GM13976 (cell line): Measurements from ENCODE around the gene STK33.

Source experiments
- DNase-seq: peaks from one replicate; pipeline ENCODE4 v3.0.0; 2012; ENCODE audit warnings: low spot score
- in situ Hi-C: fragments of 300-500 bp; cut with MboI; formaldehyde crosslinking; loops from one replicate; pipeline ENCODE4 v1.12.0; 2022; ENCODE audit warnings: low sequenced_read_pairs, mixed read lengths, inconsistent platforms; ENCODE audit not compliant: unreplicated experiment
- TF ChIP-seq, protein P1 (sequence below): IDR thresholded peaks from 2 replicates; pipeline ENCODE4 v1.5.1; 2012; ENCODE audit warnings: borderline replicate concordance, mild to moderate bottlenecking; ENCODE audit not compliant: insufficient read depth; ENCODE audit errors: extremely low read depth, missing control alignments, control extremely low read depth

STK33 gene

DNA sequence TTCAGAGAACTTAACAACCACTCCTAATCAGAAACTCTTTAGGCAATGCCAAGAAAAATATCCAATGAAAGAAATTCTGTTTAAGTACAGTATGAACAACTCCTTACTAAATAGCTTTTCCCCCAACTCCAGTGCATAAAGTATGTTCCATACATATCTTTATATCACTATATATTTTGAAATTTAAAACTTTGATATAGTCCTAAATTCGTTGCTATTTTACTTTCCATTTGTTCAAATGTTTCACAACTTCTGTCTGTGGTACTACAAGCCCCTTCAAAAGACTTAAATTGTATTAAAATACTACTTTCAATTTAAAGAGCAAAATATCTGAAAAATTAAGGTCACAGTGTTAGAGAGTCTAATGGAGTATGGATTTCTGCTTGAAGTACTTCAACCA lies 52.6 kb downstream of the STK33 start:
- TF ChIP-seq, protein P1, sequence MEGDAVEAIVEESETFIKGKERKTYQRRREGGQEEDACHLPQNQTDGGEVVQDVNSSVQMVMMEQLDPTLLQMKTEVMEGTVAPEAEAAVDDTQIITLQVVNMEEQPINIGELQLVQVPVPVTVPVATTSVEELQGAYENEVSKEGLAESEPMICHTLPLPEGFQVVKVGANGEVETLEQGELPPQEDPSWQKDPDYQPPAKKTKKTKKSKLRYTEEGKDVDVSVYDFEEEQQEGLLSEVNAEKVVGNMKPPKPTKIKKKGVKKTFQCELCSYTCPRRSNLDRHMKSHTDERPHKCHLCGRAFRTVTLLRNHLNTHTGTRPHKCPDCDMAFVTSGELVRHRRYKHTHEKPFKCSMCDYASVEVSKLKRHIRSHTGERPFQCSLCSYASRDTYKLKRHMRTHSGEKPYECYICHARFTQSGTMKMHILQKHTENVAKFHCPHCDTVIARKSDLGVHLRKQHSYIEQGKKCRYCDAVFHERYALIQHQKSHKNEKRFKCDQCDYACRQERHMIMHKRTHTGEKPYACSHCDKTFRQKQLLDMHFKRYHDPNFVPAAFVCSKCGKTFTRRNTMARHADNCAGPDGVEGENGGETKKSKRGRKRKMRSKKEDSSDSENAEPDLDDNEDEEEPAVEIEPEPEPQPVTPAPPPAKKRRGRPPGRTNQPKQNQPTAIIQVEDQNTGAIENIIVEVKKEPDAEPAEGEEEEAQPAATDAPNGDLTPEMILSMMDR, result no peak
- in situ Hi-C loops, result no loop called here
- no peak for DNase-seq

GRCh38 chr11:8533332-8533731 lies 60.7 kb downstream of the STK33 start:
- DNase-seq, result peak; percentile 29
- in situ Hi-C loops, result no loop called here
- TF ChIP-seq, protein P1, result peak; percentile 18

DNA sequence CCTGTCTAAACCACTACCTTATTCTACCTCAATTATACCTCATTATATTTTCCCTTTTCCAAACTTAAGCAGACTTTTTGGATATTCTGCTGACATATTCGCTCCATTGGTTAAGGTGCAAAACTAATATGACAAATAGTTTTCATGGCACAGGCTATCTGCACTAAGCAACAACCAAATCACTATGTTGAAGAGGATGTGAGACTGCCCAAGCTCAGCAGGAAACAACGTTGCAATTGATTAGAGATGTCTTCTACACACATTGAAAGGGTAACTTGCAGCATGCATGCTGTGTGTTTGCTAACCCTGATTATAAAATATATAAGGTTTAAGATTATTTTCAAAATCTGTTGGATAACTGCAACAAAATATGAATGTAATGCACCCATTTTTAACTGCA lies 61.6 kb downstream of the STK33 start:
- in situ Hi-C loops, result no loop called here
- TF ChIP-seq, protein P1, result no peak
- DNase-seq, result peak; percentile 25

DNA sequence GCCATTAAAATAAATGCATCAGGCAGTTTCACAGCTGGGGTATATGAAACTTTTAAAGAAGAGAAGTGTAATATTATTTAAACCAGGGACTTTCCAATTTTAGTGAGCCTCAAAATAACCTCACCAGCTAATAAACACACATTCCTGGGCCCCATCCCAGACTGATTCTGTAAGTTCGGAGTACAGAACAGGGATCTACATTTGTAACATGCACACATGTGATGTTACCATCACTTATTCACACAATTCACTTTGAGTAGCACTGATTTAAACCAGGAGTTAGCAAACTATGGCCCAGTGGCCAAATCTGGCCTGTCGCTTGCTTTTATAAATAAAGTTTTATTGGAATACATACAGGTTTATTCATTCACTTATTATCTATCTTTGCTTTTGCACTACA lies 62.0 kb downstream of the STK33 start:
- peak; percentile 49 for DNase-seq
- TF ChIP-seq, protein P1, result no peak
- in situ Hi-C loops, result no loop called here

DNA sequence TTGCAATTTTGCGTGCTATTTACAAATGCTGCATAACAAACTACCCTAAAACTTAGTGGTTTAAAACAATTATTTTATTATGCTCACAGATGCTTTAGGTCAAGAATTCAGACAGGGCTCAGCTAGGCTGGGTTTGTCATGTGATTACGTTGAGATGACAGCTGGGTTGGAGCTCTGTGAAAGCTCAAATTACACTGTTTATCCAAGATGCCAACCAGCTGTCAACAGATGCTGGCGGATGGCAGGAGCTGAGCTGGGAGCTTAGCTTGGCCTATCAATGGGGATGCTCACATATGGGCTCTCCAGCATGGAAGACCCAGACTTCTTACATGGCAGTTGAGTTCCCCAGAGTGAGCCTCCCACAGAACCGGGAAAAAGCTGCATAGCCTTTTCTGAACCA lies 62.7 kb downstream of the STK33 start:
- in situ Hi-C loops, result no loop called here
- TF ChIP-seq, protein P1, result no peak
- no peak for DNase-seq

DNA sequence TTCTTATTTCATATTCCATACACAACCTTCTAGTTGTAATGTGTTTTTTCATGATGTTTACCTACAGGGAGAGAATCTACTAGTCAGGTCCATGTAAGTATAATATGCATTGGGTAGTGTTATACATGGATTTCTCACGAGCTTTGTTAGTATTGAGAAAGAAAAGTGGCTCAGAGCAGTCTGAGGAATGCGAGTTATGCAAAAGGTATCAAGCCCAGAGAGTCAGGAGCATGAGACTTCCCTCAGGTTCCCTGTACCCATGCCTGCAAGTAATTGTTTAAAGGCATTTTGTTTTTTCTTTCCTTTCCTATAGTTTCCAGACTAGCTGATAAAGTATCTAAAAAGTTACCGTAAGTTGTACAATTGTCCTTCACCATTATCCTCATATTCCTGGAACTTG lies 66.1 kb downstream of the STK33 start:
- DNase-seq, result no peak
- TF ChIP-seq, protein P1, result no peak
- in situ Hi-C loops, result no loop called here

DNA sequence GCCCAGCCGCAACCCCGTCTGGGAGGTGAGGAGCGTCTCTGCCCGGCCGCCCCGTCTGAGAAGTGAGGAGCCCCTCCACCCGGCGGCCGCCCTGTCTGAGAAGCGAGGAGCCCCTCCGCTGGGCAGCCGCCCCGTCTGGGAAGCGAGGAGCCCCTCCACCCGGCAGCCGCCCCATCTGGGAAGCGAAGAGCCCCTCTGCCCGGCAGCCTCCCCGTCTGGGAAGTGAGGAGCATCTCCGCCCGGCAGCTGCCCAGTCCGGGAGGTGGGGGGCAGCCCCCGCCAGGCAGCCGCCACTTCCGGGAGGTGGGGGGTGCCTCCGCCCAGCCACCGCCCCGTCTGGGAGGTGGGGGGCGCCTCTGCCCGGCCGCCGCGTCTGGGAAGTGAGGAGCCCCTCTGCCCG lies 70.6 kb downstream of the STK33 start:
- DNase-seq, result no peak
- in situ Hi-C loops, result no loop called here
- TF ChIP-seq, protein P1, result no peak
